Esophagus muscularis mucosa (tissue), 4 donors: Measurements from ENCODE around the gene KCNAB1. TPM values are rescaled to one million over a fixed set of nuclear protein-coding genes. Genes with fewer than 3 reads are reported as not detected.

Experiments
- DNase-seq: peaks from one replicate; pipeline ENCODE4 v3.0.0-alpha.2; 2017; ENCODE audit errors: extremely low spot score
- H3K27ac ChIP-seq, 4 donors: fragments of 200-600 bp; sonication (generic); replicated peaks in 1 of 4; 1 replicate in 3 of 4; 2 replicates in 1 of 4; pipeline ENCODE4 v1.5.1; 2016 to 2019; ENCODE audit warnings: mild to moderate bottlenecking in 1 of 4
- H3K27me3 ChIP-seq, 4 donors: fragments of 200-600 bp; sonication (generic); one replicate each; pipeline versions ENCODE4 v1.5.1 to v1.6.0; 2016 to 2019
- H3K36me3 ChIP-seq, 4 donors: fragments of 200-600 bp; sonication (generic); one replicate each; pipeline ENCODE4 v1.5.1; 2016 to 2019
- H3K4me1 ChIP-seq, 4 donors: fragments of 200-600 bp; sonication (generic); one replicate each; pipeline ENCODE4 v1.5.1; 2016 to 2019
- H3K4me3 ChIP-seq, 4 donors: fragments of 200-600 bp; sonication (generic); 1 replicate in 2 of 4; 2 replicates in 2 of 4; pipeline ENCODE4 v1.5.1; 2016 to 2019; ENCODE audit warnings: mild to moderate bottlenecking in 4 of 4, moderate library complexity in 1 of 4
- H3K9me3 ChIP-seq, 4 donors: fragments of 200-600 bp; sonication (generic); 1 replicate in 3 of 4; 2 replicates in 1 of 4; pipeline ENCODE4 v1.5.1; 2016 to 2019
- CTCF ChIP-seq, 3 experiments: fragments of 200-600 bp in 2 of 3; fragments of 450-650 bp in 1 of 3; sonication (generic) in 2 of 3; IDR thresholded peaks; one replicate each; pipeline ENCODE4 v1.5.1; 2017 to 2019; ENCODE audit warnings: antibody characterized with exemption in 3 of 3, mild to moderate bottlenecking in 2 of 3, moderate library complexity in 1 of 3
- EP300 ChIP-seq: sonication (generic); formaldehyde crosslinking; IDR thresholded peaks from one replicate; pipeline ENCODE4 v1.6.1; 2017; ENCODE audit warnings: antibody characterized with exemption
- POLR2A ChIP-seq: fragments of 450-650 bp; IDR thresholded peaks from one replicate; pipeline ENCODE4 v1.6.1; 2017; ENCODE audit warnings: antibody characterized with exemption, moderate library complexity, mild to moderate bottlenecking, low read depth
- POLR2AphosphoS5 ChIP-seq, 2 donors: sonication (generic); formaldehyde crosslinking; IDR thresholded peaks; one replicate each; pipeline ENCODE4 v1.6.1; 2017; ENCODE audit warnings: antibody characterized with exemption in 2 of 2
- WGBS: methylation state at CpG from one replicate; pipeline ENCODE4 v1.1.5; 2018; 5-methylcytosine and 5-hydroxymethylcytosine counted together
- intact Hi-C: fragments of 100-400 bp; cut with DNase I; formaldehyde crosslinking; loops from one replicate; pipeline ENCODE4 v1.15.1; 2023
- total RNA-seq, 4 donors: library from RNA; depleted of rRNA; stranded (reverse); fragments of >200 nt; gene quantifications; one replicate each; pipeline versions ENCODE4 v1.1.0 to v1.2.1, GENCODE V29; 2016

KCNAB1 gene
- total RNA-seq, 4 donors from 2014 or later: 0.83 to 5.9 (median 2.3) TPM

GRCh38 chr3:156424758-156425157, 304.4 kb downstream of the KCNAB1 start:
- no peak for DNase-seq
- Histone ChIP-seq H3K36me3 (no peaks in the 10 kb centered on the region), H3K27me3 (no peaks in the 10 kb centered on the region), H3K4me1 (peaks cover 0 to 16% (median 13%) of the 10 kb centered on the region in 4 donors), H3K4me3 (no peak overlapping the region), H3K27ac (no peak overlapping the region), H3K9me3 (no peaks in the 10 kb centered on the region)
- intact Hi-C loops: no loop called here
- TF ChIP-seq EP300 (no peak), POLR2AphosphoS5 (IDR thresholded peaks at IDR 0.05) (no peak), POLR2A (no peak), CTCF (IDR thresholded peaks at IDR 0.05) (no peak)

- H3K4me1 ChIP-seq: peaks cover 0 to 17% (median 15%) of the 10 kb centered on the region in 4 donors
- 92% methylated on average over 6 of the region's 6 CpGs for WGBS
These were observed 305.3 kb downstream of the KCNAB1 start for GRCh38 chr3:156425651-156426050.

DNA sequence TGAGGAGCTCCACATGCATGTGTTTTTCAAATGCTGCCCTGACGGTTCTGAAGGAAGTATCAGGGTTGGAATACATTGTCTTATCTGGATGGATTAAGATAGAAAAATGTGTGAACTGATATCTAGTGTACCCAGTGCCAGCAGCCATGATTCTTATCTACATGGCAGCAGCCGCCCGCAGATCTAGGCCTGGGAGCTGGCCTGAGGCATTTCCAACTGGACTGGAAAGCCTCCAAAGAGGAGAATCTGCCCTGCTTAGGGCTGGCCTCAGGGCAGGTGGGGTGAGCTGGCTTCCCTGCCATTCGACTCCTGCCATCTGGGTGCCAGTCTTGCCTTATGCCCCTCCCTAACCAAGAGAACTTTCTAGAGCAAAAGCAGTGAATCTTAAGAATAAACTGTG, 308.7 kb downstream of the KCNAB1 start:
- H3K4me1 ChIP-seq: peaks cover 0 to 33% (median 25%) of the 10 kb centered on the region in 4 donors
- no peak for DNase-seq
- WGBS: 50% methylated on average over 4 of the region's 4 CpGs
- H3K36me3 ChIP-seq: no peaks in the 10 kb centered on the region
- H3K27me3 ChIP-seq: no peaks in the 10 kb centered on the region
- TF ChIP-seq POLR2AphosphoS5 (IDR thresholded peaks at IDR 0.05) (no peak), POLR2A (no peak), CTCF (IDR thresholded peaks at IDR 0.05) (no peak), EP300 (no peak)
- peak overlapping the region; percentile 4 to 44 (median 26) for H3K27ac ChIP-seq
- intact Hi-C loops: no loop called here
- no peaks in the 10 kb centered on the region for H3K9me3 ChIP-seq
- H3K4me3 ChIP-seq: no peak overlapping the region

More at GRCh38 chr3:156425651-156426050, 305.3 kb downstream of the KCNAB1 start:
- TF ChIP-seq POLR2A: no peak
- TF ChIP-seq CTCF (IDR thresholded peaks at IDR 0.05): no peak
- TF ChIP-seq POLR2AphosphoS5 (IDR thresholded peaks at IDR 0.05): no peak
- no peak for TF ChIP-seq EP300
- H3K9me3 ChIP-seq: no peaks in the 10 kb centered on the region
- no peak for DNase-seq
- H3K27me3 ChIP-seq: no peaks in the 10 kb centered on the region
- no peaks in the 10 kb centered on the region for H3K36me3 ChIP-seq
- no peak overlapping the region for H3K27ac ChIP-seq
- H3K4me3 ChIP-seq: no peak overlapping the region
- intact Hi-C loops: no loop called here

GRCh38 chr3:156431334-156432124, 311.2 kb downstream of the KCNAB1 start:
- intact Hi-C loops: no loop called here
- TF ChIP-seq CTCF (IDR thresholded peaks at IDR 0.05): no peak
- TF ChIP-seq POLR2A: no peak
- TF ChIP-seq EP300: no peak
- no peak for TF ChIP-seq POLR2AphosphoS5 (IDR thresholded peaks at IDR 0.05)
- H3K9me3 ChIP-seq: no peaks in the 10 kb centered on the region
- peaks cover 0 to 33% (median 25%) of the 10 kb centered on the region in 4 donors for H3K4me1 ChIP-seq
- H3K4me3 ChIP-seq: no peak overlapping the region
- DNase-seq: no peak
- no peaks in the 10 kb centered on the region for H3K36me3 ChIP-seq
- 89% methylated on average over 4 of the region's 4 CpGs for WGBS
- no peaks in the 10 kb centered on the region for H3K27me3 ChIP-seq
- H3K27ac ChIP-seq: no peak overlapping the region
